ENCODE results near the gene IFI16.
"Not testable (repeated sequence)": the region's sequence is repeated elsewhere in the genome, so short reads cannot be mapped to it uniquely, and the experiment has no call there.

The IFI16 gene

DNA sequence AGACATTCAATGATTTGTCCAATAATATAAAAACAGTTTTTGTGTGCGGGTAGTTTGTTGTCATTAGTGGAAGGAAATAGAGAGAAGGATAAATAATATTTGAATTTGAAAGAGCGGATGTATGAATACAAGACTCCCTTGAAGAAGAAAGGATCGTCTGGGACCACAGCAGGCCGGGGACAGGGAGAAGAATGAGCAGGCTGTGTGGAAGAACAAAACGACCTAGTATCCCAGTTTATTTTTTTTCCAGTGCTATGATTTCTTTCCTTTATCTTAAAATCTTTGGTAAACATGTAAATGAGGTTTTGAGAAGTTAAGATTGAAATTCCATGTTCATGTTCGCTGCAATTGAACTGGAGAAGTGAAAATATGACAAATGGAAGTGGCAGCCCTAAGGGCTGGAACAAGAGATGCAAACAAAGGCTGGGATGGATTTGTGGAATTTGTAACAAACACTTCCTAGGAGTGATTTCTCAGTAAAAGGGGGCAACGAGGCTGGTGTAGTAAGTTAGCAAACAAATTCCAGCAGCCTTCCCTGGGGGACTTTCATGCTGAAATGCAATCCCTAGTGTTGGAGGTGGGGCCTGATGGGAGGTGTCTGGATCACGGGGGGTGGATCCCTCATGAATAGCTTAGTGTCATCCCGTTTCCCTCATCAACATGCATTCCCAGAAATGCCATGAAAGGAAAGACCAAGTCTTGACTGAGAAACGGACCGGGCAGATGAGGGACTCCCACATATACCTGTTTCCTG lies 10.2 kb upstream of the IFI16 start:
- TF ChIP-seq, protein P1, sequence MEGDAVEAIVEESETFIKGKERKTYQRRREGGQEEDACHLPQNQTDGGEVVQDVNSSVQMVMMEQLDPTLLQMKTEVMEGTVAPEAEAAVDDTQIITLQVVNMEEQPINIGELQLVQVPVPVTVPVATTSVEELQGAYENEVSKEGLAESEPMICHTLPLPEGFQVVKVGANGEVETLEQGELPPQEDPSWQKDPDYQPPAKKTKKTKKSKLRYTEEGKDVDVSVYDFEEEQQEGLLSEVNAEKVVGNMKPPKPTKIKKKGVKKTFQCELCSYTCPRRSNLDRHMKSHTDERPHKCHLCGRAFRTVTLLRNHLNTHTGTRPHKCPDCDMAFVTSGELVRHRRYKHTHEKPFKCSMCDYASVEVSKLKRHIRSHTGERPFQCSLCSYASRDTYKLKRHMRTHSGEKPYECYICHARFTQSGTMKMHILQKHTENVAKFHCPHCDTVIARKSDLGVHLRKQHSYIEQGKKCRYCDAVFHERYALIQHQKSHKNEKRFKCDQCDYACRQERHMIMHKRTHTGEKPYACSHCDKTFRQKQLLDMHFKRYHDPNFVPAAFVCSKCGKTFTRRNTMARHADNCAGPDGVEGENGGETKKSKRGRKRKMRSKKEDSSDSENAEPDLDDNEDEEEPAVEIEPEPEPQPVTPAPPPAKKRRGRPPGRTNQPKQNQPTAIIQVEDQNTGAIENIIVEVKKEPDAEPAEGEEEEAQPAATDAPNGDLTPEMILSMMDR (IDR thresholded peaks at IDR 0.05; ENCODE audit: insufficient read depth, low read length, poor library complexity, severe bottlenecking), result no peak
- H3K36me3 ChIP-seq (ENCODE audit: control insufficient read depth, insufficient read depth, low read length), result no peaks in the 10 kb centered on the region
- H3K27me3 ChIP-seq (replicated peaks; ENCODE audit: control insufficient read depth, insufficient read depth, low read length), result no peaks in the 10 kb centered on the region
- no peak overlapping the region for H3K4me3 ChIP-seq (replicated peaks; ENCODE audit: low read depth, low read length)
- no peak for DNase-seq (ENCODE audit: extremely low read depth, insufficient read length)

GRCh38 chr1:159000070-159000409 lies 9.7 kb upstream of the IFI16 start:
- DNase-seq (ENCODE audit: extremely low read depth, insufficient read length), result no peak
- H3K36me3 ChIP-seq (ENCODE audit: control insufficient read depth, insufficient read depth, low read length), result no peaks in the 10 kb centered on the region
- TF ChIP-seq, protein P1 (IDR thresholded peaks at IDR 0.05; ENCODE audit: insufficient read depth, low read length, poor library complexity, severe bottlenecking), result no peak
- no peaks in the 10 kb centered on the region for H3K27me3 ChIP-seq (replicated peaks; ENCODE audit: control insufficient read depth, insufficient read depth, low read length)
- H3K4me3 ChIP-seq (replicated peaks; ENCODE audit: low read depth, low read length), result no peak overlapping the region

DNA sequence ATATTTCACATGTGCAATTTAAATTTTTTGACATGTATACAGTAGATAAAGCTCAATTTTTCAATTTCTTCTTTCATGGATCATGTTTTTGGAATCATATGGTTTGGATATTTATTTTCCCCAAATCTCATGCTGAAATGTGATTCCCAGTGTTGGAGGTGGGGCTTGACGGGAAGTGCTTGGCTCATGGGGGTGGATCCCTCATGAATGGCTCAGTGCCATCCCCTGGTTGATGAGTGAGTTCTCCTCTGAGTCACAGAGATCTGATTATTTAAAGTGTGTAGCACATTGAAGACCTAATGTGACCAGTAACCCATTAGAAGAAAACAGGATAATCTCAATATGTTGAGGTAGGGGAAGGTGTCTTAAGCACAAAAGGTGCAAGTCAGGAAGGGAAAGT lies 9.1 kb upstream of the IFI16 start:
- TF ChIP-seq, protein P1 (IDR thresholded peaks at IDR 0.05; ENCODE audit: insufficient read depth, low read length, poor library complexity, severe bottlenecking), result no peak
- H3K36me3 ChIP-seq (ENCODE audit: control insufficient read depth, insufficient read depth, low read length), result no peaks in the 10 kb centered on the region
- DNase-seq (ENCODE audit: extremely low read depth, insufficient read length), result no peak
- no peak overlapping the region for H3K4me3 ChIP-seq (replicated peaks; ENCODE audit: low read depth, low read length)
- H3K27me3 ChIP-seq (replicated peaks; ENCODE audit: control insufficient read depth, insufficient read depth, low read length), result no peaks in the 10 kb centered on the region

DNA sequence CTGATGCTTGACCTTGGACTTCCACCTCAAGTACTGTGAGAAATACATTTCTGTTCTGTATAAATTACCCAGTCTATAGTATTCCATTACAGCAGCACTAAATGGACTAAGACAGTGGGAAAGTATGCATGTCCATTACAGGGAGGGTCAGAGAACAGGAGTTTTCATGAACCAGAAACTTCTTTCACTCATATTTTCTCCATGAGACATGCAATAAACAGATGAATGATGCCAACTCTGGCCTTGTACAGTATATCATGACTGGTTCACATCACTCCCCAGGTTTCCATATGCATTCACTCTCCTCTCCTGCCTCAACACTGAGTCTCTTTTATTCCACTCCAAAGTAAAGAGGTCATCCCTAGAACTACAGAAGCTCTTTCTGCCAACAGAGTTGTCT lies 4.5 kb upstream of the IFI16 start:
- Histone ChIP-seq H3K36me3 (ENCODE audit: control insufficient read depth, insufficient read depth, low read length) (no peaks in the 10 kb centered on the region), H3K27me3 (replicated peaks; ENCODE audit: control insufficient read depth, insufficient read depth, low read length) (no peaks in the 10 kb centered on the region), H3K4me3 (replicated peaks; ENCODE audit: low read depth, low read length) (no peak overlapping the region)
- DNase-seq (ENCODE audit: extremely low read depth, insufficient read length), result no peak
- TF ChIP-seq, protein P1 (IDR thresholded peaks at IDR 0.05; ENCODE audit: insufficient read depth, low read length, poor library complexity, severe bottlenecking), result no peak

- H3K27me3 ChIP-seq (replicated peaks; ENCODE audit: control insufficient read depth, insufficient read depth, low read length), result no peaks in the 10 kb centered on the region
- no peaks in the 10 kb centered on the region for H3K36me3 ChIP-seq (ENCODE audit: control insufficient read depth, insufficient read depth, low read length)
- H3K4me3 ChIP-seq (replicated peaks; ENCODE audit: low read depth, low read length), result no peak overlapping the region
- TF ChIP-seq, protein P1 (IDR thresholded peaks at IDR 0.05; ENCODE audit: insufficient read depth, low read length, poor library complexity, severe bottlenecking), result no peak
- no peak for DNase-seq (ENCODE audit: extremely low read depth, insufficient read length)
Measured at GRCh38 chr1:159005676-159006075, 4.0 kb upstream of the IFI16 start.

DNA sequence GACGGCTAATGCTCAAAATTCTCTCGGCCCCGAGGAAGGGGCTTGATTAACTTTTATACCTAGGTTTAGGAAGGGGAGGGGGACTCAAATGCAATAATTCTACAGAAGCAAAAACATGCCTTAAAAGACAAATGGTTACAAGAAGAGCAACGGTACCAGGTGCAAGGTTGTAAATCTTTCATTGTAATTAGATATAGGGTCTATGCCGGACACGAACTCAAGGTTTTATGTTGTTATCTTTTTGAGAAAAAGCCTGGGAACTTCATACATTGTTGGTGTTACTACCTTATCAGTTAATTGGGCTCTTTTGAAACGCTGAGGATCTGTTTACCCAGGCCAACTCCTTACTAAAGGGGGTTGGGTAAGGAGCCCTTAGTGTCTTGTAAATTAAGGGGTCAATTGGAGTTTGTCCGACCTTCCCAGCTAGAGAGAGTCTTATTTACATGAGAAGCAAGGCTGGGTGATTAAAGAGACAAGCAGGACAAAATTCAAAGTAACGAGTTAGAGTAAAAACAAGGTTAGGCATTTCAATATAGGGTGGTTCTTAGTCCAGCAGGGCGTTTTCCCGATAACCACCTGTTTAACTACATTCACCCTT lies 3.4 kb upstream of the IFI16 start:
- H3K36me3 ChIP-seq (ENCODE audit: control insufficient read depth, insufficient read depth, low read length); DNase-seq (ENCODE audit: extremely low read depth, insufficient read length); H3K4me3 ChIP-seq (replicated peaks; ENCODE audit: low read depth, low read length); H3K27me3 ChIP-seq (replicated peaks; ENCODE audit: control insufficient read depth, insufficient read depth, low read length): not testable (repeated sequence)

All from GM06990 (cell line).